Inferior parietal cortex (tissue), 1 donor: Measurements from ENCODE around the gene GMNN.
A peak's percentile ranks its signal among the peaks of the same experiment; 100 is the strongest.
"Not testable (repeated sequence)": the region's sequence is repeated elsewhere in the genome, so short reads cannot be mapped to it uniquely, and the experiment has no call there.

Experiments used
- DNase-seq: peaks from one replicate; pipeline ENCODE4 v3.0.0-alpha.2; 2016; ENCODE audit errors: extremely low spot score

The GMNN gene

DNA sequence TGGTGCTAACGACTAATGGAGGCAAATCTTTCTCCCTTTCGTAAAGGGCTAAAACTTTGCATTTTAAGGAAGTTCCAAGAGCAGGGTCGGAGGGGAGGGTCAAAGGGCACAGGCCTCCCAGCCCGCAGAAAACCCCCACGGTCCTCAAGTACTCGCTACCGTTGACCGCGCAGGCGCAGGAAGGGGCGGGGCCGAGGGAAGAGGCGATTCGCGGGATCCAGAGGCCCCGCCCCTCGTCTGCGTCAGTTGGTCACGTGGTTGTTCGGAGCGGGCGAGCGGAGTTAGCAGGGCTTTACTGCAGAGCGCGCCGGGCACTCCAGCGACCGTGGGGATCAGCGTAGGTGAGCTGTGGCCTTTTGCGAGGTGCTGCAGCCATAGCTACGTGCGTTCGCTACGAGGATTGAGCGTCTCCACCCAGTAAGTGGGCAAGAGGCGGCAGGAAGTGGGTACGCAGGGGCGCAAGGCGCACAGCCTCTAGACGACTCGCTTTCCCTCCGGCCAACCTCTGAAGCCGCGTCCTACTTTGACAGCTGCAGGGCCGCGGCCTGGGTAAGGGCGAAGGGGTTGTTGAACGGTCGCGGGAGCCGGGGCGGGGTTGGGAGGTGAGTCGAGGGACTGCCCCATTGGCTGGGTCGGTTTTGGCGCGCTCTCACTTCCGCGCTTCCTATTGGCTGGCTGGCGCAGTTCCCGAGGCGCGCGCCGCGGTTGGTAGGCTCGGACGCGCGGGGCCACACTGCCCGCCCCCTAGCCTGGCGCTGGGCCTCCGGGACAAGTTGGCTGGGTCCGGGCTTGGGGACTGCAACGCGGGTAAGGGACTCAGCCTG, at the start of gene GMNN:
TSS of gene GMNN (plus strand) at position 242 of the 824 bp plus-strand sequence. CDS start 2,310 bp downstream, outside the sequence.
- peak; percentile 96 for DNase-seq

DNA sequence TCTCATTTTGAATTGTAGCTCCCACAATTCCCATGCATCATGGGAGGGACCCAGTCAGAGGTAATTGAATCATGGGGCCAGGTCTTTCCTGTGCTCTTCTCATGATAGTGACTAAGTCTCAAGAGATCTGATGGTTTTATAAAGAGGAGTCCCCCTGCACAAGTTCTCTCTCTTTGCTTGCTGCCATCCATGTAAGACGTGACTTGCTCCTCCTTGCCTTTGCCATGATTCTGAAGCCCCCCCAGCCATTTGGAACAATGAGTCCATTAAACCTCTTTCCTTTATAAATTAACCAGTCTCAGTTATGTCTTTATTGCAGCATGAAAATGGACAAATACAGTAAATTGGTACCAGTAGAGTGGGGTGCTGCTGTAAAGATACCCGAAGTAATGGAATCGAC, 44.1 kb upstream of the GMNN start:
- DNase-seq, result not testable (repeated sequence)

DNA sequence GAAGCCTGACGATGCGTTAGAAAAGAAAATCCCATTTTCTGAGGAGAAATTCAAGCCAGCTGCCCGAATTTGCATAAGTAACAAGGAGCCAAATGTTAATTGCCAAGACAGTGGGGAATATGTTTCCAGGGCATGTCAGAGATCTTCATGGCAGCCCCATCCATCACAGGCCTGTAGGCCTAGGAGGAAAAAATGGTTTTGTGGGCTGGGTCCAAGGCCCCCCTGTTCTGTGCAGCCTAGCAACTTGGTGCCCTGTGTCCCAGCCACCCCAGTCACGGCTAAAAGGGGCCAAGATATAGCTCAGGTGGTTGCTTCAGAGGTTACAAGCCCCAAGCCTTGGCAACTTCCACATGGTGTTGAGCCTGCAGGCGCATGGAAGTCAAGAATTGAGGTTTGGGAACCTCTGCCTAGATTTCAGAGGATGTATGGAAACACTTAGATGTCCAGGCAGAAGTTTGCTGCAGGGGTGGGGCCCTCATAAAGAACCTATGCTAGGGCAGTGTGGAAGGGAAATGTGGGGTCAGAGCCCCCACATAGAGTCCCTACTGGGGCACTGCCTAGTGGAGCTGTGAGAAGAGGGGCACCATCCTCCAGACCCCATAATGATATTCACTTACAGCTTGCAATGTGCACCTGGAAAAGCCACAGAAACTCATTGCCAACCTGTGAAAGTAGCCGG, 43.1 kb upstream of the GMNN start:
- DNase-seq, result not testable (repeated sequence)

DNA sequence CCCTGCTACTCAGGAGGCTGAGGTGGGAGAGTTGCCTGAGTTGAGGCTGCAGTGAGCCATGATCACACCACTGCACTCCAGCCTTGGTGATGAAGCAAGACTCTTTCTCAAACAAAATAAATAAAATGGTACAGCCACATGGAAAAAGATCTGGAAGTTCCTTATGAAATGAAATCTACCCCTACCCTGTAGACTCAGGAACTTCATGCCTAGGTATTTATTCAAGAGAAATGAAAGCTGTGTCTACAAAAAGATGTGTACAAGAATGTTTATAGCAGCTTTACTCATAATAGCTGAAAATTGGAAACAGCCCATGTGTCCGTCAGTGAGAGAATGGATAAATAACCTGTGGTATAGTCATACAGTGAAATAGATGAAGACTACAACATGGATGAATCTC, 40.6 kb upstream of the GMNN start:
- no peak for DNase-seq

DNA sequence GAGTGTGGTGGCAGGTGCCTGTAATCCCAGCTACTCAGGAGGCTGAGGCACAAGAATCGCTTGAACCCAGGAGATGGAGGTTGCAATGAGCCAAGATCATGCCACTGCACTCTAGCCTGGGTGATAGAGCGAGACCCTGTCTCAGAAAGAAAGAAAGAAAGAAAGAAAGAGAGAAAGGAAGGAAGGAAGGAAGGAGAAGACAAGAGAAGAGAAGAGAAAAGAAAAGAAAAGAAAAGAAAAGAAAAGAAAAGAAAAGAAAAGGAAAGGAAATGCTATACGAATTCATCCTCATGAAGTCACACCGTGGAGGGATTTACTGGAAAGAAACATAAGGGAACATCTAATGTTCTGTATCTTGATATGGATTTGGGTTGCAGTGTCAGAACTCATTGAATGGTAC, 40.0 kb upstream of the GMNN start:
- not testable (repeated sequence) for DNase-seq

DNA sequence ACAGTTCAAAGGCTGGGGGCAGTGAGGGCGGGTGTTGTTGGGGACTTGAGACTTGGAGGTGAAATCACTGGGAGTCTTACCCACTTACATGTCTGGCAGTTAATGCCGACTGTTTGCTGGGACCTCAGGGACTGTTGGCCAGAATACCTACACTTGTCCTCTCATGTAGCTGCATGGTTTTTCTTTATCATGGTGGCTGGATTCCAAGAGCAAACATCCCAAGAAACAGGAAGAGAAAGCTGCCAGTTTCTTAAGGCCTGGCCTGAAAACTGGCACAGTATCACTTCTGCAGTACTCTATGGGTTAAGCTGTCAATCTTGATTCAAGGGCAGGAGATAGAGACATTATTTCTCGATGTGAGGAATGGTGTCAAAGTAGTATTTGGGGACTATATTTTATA, 36.0 kb upstream of the GMNN start:
- DNase-seq, result no peak

DNA sequence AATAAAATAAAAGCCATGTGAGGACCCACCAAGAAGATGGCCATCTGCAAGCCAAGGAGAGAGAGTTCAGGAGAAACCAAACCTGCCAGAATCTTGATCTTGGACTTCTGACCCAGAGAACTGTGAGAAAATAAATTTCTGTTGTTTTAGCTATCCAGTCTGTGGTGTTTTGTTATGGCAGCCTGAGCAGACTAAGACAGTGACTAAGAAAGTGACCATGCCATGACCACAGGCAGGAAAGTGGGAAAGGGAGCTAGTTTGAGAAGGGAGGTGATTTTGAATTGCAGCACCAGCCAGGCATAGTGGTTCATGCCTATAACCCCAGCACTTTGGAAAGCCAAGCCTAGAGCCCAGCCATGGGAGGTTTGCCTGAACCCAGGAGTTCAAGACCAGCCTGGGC, 33.9 kb upstream of the GMNN start:
- DNase-seq, result no peak

DNA sequence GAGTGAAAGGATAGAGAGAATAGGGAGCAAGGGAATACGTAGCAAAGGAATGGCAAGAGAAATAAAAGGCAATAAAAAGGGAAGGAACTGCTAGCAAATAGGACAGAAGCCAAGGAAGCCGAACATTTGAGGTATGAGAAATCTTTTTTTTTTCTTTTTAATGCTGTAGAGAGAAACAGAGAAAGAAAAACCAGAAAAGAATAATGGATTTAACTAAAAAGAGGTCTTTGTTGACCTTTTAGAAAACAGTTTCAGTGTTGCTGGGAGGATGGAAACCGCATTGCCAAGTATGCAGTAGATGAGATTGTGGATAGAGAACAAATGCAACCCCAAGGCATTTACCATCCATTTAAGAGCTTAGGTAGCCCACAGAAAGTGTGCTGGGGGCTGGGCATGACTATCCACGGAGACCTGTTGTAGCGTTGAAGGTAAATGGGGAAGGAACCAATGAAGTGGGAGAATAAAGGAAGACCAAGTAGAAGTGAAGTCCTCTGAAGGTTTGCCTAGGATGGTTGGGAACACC, 32.5 kb upstream of the GMNN start:
- DNase-seq, result no peak

DNA sequence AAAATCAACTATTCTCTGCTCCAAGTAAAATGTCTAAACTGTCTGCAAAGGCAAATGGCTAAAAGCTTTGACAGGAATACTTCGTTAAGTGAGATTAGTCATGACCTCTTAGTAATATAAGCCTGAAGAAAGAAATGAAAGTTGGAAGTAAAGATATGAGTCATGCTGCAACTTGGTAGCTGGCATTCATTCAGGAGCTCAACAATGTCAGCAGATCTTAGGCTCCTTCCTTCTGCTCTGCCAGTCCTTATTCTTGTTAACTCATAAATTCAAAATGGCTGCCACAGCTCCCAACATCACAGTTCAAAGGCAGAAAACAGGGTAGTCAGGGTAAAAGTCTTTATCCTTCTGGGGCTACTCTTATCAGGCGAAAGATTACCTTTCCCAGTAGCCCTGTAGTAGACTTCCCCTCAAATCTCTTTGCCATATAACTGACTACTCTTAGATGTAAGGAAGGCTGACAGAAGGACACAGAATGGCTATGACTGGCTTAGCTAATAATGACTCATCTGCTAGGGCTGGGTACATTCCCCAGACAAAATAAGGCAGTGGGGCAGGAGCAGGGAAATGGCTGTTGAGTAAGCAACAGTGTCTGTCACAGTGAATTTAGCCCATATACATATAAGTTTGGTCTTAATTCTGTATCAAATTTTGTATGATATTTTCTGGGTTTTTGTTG, 31.3 kb upstream of the GMNN start:
- no peak for DNase-seq

DNA sequence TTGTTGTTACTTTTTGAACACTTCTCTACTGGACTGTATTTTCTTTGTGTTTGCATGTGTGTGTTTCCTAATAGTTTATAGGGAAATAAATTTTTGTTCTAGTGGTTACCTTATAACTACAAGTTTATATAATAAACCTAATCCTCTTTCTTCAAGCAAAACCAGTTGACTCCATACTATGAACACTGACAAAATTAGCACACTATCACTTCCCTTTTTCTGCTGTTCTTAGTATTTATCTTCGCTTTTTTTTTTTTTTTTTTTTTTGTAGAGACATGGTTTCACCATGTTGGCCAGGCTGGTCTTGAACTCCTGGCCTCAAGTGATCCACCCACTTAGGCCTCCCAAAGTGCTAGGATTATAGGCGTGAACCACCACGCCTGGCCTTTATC, 30.8 kb upstream of the GMNN start:
- no peak for DNase-seq

DNA sequence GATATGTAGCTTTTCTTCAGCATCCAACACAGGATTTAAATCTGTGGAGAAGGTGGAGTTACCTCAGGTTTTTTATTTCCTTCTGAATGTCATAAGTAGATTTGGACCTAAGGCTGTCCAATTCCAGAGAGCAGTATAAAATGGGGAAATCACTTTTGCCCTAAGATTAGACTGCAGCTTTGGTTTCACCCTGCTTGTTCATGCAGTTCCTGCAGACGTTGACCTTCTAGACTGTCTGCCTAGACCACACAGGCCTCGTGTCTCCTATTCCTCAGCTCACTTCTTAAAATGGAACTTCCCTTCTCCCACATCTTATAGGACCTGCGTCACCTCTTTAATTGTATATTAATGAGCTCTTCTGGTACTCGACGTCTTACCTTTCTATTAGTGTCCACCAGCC, 29.8 kb upstream of the GMNN start:
- DNase-seq, result no peak

DNA sequence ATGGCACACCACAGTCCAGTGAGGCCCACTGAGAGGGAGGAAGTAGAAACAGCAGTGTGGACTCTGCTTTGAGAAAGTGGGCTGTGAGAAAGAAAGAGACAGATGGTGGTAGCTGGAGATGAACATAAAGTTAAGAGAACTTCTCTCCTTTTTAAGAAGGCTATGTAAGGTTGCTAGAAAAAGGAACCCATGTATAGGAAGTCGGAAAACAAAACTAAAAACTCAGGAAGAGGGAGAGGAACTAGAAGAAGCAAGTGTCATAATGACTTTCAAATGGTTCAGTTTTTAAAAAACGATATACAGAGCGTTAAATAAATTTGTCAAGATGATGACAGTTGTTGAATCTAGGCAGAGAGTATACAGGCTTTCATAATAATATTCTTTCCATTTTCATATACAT, 25.4 kb upstream of the GMNN start:
- DNase-seq, result no peak

DNA sequence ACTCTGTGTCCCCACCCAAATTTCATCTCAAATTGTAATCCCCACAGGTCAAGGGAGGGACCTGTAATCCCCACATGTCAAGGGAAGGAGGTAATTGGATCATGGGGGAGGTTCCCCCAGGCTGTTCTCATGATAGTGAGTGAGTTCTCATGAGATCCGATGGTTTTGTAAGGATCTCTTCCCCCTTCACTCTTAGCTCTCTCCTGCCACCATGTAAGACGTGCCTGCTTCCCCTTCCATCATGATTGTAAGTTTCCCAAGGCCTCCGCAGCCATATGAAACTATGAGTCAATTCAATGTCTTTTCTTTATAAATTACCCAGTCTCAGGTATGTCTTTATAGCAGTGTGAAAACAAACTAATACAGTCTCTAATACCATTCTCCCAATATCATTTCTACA, 23.9 kb upstream of the GMNN start:
- DNase-seq, result not testable (repeated sequence)

DNA sequence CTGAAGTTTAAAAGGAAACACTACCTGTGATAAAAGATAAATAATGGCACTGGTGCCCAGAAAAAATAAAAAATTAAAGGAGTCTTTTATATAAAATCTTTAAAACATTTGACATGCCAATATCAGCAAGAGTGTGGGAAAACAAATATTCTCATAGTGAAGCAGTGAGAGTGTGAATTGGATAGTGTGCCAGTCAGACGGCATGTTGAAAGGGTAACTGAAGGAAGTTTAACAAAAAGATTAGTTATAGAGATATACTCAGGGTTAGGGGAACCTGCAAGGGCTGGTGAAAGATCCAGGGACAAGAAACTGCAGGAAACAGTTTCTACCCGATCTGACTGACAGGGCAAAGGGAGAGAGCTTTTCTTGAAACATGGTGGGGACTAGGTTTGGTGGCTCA, 22.2 kb upstream of the GMNN start:
- no peak for DNase-seq

DNA sequence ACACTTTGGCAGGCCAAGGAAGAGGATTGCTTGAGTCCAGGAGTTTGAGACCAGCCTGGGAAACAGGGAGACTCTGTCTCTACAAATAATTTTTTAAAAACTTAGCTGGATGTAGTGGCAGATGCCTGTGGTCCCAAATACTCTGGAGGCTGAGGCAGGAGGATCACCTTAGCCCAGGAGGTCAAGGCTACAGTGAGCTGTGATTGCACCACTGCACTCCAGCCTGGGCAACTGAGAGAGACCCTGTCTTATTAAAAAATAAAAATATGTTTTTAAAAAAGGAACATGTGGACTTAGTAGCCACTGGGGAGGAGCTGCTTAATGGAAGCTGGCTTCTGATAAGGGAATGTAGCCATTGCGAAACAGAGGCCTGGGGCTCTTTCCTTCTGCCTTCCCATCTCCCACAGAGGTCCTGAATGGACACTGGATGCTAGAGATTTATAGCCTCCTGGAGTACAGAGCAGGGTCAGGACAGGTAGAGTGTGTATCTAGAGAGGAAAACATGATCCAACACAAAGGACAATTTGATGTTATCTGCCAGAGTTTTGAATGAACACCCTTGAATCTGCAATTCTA, 21.7 kb upstream of the GMNN start:
- DNase-seq, result no peak

DNA sequence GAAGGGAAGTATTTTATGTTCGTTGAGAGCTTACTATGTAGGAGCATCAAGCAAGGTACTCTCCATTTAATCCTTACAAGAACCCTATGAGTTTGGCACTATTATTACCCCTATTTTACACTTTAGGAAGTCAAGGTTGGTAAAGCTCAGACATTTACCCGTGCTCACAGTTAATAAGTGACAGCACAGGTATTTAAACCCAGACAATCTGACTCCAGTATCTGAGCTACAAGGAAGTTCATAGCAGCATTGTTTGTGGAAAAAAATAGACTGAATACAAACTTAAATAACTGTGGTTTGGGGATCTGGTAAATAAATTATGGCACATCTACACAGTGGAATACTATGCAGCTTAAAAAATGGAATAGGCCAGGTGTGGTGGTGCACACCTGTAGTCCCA, 21.2 kb upstream of the GMNN start:
- no peak for DNase-seq

DNA sequence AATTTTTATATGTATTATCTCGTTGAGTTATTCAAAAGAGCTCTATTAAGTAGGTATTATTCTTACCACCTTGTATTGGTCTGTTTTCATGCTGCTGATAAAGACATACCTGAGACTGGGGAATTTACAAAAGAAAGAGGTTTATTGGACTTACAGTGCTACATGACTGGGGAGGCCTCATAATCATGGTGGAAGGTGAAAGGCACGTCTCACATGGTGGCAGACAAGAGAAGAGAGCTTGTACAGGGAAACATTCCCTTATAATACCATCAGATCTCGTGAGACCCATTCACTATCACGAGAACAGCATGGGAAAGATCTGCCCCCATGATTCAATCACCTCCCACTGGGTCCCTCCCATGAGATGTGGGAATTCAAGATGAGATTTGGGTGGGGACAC, 20.4 kb upstream of the GMNN start:
- not testable (repeated sequence) for DNase-seq

DNA sequence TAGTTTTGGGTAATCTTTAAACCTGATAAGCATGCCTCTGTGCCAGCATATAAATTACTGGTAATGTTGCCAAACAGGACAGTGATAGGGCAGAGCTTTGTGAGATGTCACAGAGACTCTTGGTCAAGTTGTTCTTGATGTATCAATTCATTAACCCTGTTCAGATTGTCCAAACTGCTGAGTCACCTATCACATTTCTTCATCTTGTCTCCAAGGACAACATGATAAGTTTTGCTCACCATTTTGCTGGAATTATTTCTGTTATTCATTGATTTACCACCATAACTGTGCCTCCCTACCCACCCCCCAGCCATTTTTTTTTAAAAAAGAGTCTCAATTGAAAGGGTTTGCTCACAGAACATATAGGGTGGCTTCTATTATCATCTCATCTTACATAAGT, 19.5 kb upstream of the GMNN start:
- no peak for DNase-seq

DNA sequence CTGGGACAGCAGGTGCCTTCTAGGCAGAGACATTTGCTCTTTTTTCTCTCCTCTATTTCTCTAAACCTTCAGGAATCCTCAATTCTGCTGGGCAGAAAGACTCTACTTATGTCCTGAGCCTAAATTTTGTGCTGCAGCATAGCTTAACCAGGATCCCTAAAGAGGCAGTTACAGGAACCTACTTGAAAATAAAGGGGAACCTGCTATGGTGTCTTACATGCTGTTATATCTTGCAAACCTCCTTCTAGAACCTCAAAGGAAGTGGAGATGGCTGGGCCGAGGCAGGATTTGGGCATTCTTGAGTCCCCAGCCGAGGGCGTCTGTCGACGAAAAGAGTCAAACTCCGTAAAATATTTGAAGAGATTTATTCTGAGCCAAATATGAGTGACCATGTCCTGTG, 17.1 kb upstream of the GMNN start:
- no peak for DNase-seq

DNA sequence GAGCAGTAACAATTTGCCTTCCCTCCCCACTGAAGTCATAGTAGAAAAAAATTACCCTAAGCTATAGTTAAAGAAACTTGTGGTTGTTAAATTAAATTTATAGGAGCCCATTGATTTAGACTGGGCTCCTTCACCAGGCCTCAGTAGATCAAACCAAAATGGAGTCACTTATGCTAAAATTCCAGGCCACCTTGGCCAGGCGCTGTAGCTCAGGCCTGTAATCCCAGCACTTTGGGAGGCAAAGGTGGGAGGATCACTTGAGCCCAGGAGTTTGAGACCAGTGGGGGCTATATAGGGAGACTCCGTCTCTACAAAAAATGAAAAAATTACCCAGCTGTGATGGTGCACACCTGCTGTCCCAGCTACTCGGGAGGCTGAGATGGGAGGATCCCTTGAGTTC, 15.0 kb upstream of the GMNN start:
- no peak for DNase-seq

DNA sequence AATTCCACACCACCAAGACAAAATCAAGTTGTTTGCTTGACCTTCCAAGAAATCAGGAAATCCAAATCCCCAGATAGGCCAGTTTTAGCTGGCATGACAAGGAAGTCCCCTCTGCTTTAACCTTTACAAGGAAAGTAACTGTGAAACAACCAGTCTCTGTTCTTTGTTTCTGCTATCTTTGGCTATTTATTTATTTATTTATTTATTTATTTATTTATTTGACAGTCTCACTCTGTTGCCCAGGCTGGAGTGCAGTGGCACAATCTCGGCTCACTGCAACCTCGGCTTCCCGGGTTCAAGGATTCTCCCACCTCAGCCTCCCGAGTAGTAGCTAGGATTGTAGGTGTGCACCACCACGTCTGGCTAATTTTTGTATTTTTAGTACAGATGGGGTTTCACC, 14.5 kb upstream of the GMNN start:
- no peak for DNase-seq

DNA sequence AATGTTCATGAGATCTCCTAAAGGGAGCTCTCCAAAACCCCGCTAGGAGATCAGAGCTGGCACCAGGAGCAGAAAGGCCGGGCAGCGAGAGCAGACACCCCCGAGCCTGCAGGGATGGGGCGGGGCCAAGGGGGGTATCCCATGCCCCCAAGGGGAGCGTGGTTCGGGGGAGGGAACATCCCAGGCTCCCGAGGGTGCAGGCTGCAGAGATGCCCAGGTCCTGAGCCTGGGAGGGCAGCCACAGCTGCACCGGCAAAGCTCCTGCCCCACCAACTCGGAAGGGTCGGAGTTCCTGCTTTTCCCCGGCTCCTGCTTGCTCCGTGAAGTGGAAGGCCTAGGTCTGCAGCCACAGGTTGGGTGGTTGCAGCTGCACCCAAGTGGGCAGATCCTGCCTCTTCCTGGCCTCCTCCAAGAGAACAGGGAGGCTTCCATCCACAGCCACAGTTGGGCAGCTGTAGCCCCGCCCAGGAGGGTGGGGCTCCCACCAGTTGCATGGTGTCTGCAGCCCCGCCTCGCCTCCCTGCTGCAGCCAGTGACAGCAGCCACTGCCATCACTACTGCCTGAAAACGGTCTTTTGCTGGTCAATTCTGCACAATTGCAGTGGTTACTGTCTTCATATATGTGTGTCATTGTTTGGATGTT, 13.4 kb upstream of the GMNN start:
- DNase-seq, result no peak
